OCI-LY3 (cell line): ENCODE measurements around the gene AKIRIN2.
A peak's percentile ranks its signal among the peaks of the same experiment; 100 is the strongest.
"Not testable (repeated sequence)": the region's sequence is repeated elsewhere in the genome, so short reads cannot be mapped to it uniquely, and the experiment has no call there.

Experiments used
- H2AFZ ChIP-seq: fragments of 200-600, 300-600 bp; shearing (Covaris generic); 2 replicates; pipeline ENCODE4 v1.6.0; 2014; ENCODE audit warnings: antibody characterized with exemption, low read depth, low read length
- H3K27ac ChIP-seq: fragments of 200-600, 300-600 bp; sonication (generic); 2 replicates; pipeline ENCODE4 v1.5.1; 2014; ENCODE audit warnings: mild to moderate bottlenecking, low read length, moderate library complexity, mixed read lengths
- H3K27me3 ChIP-seq: fragments of 200-600, 300-600 bp; sonication (generic); 2 replicates; pipeline ENCODE4 v1.6.1; 2014; ENCODE audit warnings: low read depth, low read length, mixed read lengths
- H3K36me3 ChIP-seq: fragments of 200-600, 300-600 bp; sonication (generic); replicated peaks from 2 replicates; pipeline ENCODE3; 2014; ENCODE audit warnings: low read depth, low read length, mixed read lengths
- H3K4me1 ChIP-seq: fragments of 300-600, 200-600 bp; sonication (generic); 2 replicates; pipeline ENCODE4 v1.6.1; 2014; ENCODE audit warnings: low read length, mixed read lengths
- H3K4me2 ChIP-seq: fragments of 200-600, 300-600 bp; sonication (generic); 2 replicates; pipeline ENCODE4 v1.6.1; 2014; ENCODE audit warnings: low read length, mixed read lengths
- H3K4me3 ChIP-seq: fragments of 300-600, 200-600 bp; sonication (generic); 2 replicates; pipeline ENCODE4 v1.5.1; 2014; ENCODE audit warnings: antibody characterized with exemption, mild to moderate bottlenecking, low read length, moderate library complexity
- H3K79me2 ChIP-seq: fragments of 300-600, 200-600 bp; shearing (Covaris generic); 2 replicates; pipeline ENCODE4 v1.6.1; 2014; ENCODE audit warnings: mild to moderate bottlenecking, low read length, mixed read lengths
- H3K9ac ChIP-seq: fragments of 300-600, 200-600 bp; shearing (Covaris generic); 2 replicates; pipeline ENCODE4 v1.6.0; 2014; ENCODE audit warnings: mild to moderate bottlenecking, low read length, moderate library complexity
- H3K9me3 ChIP-seq: fragments of 200-600, 300-600 bp; shearing (Covaris generic); 2 replicates; pipeline ENCODE4 v1.6.1; 2014; ENCODE audit warnings: low read length, mixed read lengths; ENCODE audit not compliant: insufficient read depth
- H4K20me1 ChIP-seq: fragments of 200-600, 300-600 bp; sonication (generic); 2 replicates; pipeline ENCODE4 v1.6.1; 2016; ENCODE audit warnings: low read length, mixed read lengths; ENCODE audit not compliant: insufficient read depth
- CTCF ChIP-seq: fragments of 200-600, 300-600 bp; sonication (generic); IDR thresholded peaks from 2 replicates; pipeline ENCODE4 v1.5.1; 2014; ENCODE audit warnings: antibody characterized with exemption, low read length, low read depth
- EZH2phosphoT487 ChIP-seq: fragments of 200-600 bp; shearing (Covaris generic); IDR thresholded peaks from 2 replicates; pipeline ENCODE4 v1.6.1; 2018; ENCODE audit warnings: antibody characterized with exemption, mixed run types, low read depth

Gene AKIRIN2

GRCh38 chr6:87710090-87710489, 8.1 kb upstream of the AKIRIN2 start:
- Histone ChIP-seq H3K4me2 (no peak overlapping the region), H2AFZ (no peak overlapping the region), H3K4me3 (no peak overlapping the region)

GRCh38 chr6:87708581-87709427, 6.8 kb upstream of the AKIRIN2 start:
- H3K36me3 ChIP-seq, H3K79me2 ChIP-seq, H3K4me3 ChIP-seq, H3K4me2 ChIP-seq, H3K27ac ChIP-seq, H3K9ac ChIP-seq, H4K20me1 ChIP-seq, H3K27me3 ChIP-seq, H3K9me3 ChIP-seq, H2AFZ ChIP-seq: not testable (repeated sequence)
- peaks cover 35% of the 10 kb centered on the region for H3K4me1 ChIP-seq

More at GRCh38 chr6:87710090-87710489, 8.1 kb upstream of the AKIRIN2 start:
- Histone ChIP-seq H3K79me2 (no peaks in the 10 kb centered on the region), H4K20me1 (no peaks in the 10 kb centered on the region), H3K27me3 (no peaks in the 10 kb centered on the region), H3K9ac (no peak overlapping the region), H3K36me3 (no peaks in the 10 kb centered on the region), H3K9me3 (no peaks in the 10 kb centered on the region), H3K27ac (no peak overlapping the region), H3K4me1 (peaks cover 29% of the 10 kb centered on the region)
- no peak for TF ChIP-seq EZH2phosphoT487
- TF ChIP-seq CTCF: no peak

GRCh38 chr6:87706187-87706966, 4.3 kb upstream of the AKIRIN2 start:
- Histone ChIP-seq H3K9ac (no peak overlapping the region), H3K4me3 (no peak overlapping the region), H3K27me3 (no peaks in the 10 kb centered on the region), H2AFZ (no peak overlapping the region), H3K27ac (no peak overlapping the region), H3K36me3 (peaks cover under 1% of the 10 kb centered on the region), H3K79me2 (peaks cover 7% of the 10 kb centered on the region), H3K4me2 (no peak overlapping the region), H4K20me1 (no peaks in the 10 kb centered on the region), H3K9me3 (no peaks in the 10 kb centered on the region), H3K4me1 (peaks cover 40% of the 10 kb centered on the region)
- TF ChIP-seq CTCF: no peak
- TF ChIP-seq EZH2phosphoT487: no peak

- H4K20me1 ChIP-seq: peaks cover 5% of the 10 kb centered on the region; the same call in 1 of the 2 replicates
- peak overlapping the region; percentile 38; the same call in 1 of the 2 replicates for H3K4me3 ChIP-seq
- H3K27ac ChIP-seq: peak overlapping the region; percentile 82
- TF ChIP-seq EZH2phosphoT487: no peak
- TF ChIP-seq CTCF: no peak
- peaks cover 40% of the 10 kb centered on the region for H3K4me1 ChIP-seq
- H3K4me2 ChIP-seq: peak overlapping the region; percentile 71
- H2AFZ ChIP-seq: no peak overlapping the region
- peaks cover 19% of the 10 kb centered on the region for H3K79me2 ChIP-seq
- peak overlapping the region; percentile 50; the same call in 1 of the 2 replicates for H3K9ac ChIP-seq
- no peaks in the 10 kb centered on the region for H3K9me3 ChIP-seq
- peaks cover 7% of the 10 kb centered on the region for H3K36me3 ChIP-seq
- H3K27me3 ChIP-seq: no peaks in the 10 kb centered on the region
Measured at GRCh38 chr6:87705070-87705691, 3.1 kb upstream of the AKIRIN2 start.

- H3K27ac ChIP-seq: peak overlapping the region; percentile 99
- H3K27me3 ChIP-seq, H3K9me3 ChIP-seq: not testable (repeated sequence)
- peak overlapping the region; percentile 8; the same call in 1 of the 2 replicates for H2AFZ ChIP-seq
- H3K79me2 ChIP-seq: peaks cover 40% of the 10 kb centered on the region
- H3K4me2 ChIP-seq: peak overlapping the region; percentile 67
- H4K20me1 ChIP-seq: peaks cover 27% of the 10 kb centered on the region
- peak overlapping the region; percentile 83 for H3K4me3 ChIP-seq
- H3K4me1 ChIP-seq: peaks cover 42% of the 10 kb centered on the region
- peak overlapping the region; percentile 65 for H3K9ac ChIP-seq
- H3K36me3 ChIP-seq: peaks cover 18% of the 10 kb centered on the region
Measured at GRCh38 chr6:87703039-87703438, 1.0 kb upstream of the AKIRIN2 start.
